GM12872 (cell line): ENCODE data around the gene GSTM5.

ENCODE experiments used
- CTCF ChIP-seq: IDR thresholded peaks from 3 replicates; pipeline ENCODE4 v1.5.1; 2011; ENCODE audit warnings: low read depth, mild to moderate bottlenecking, low read length, moderate library complexity; ENCODE audit not compliant: insufficient read depth

GSTM5 gene

GRCh38 chr1:109728870-109729269 is 16.8 kb downstream of the GSTM5 start:
- no peak for TF ChIP-seq CTCF

- no peak for TF ChIP-seq CTCF
Measured at GRCh38 chr1:109730666-109731065, 18.6 kb downstream of the GSTM5 start.

GRCh38 chr1:109732390-109732881 is 20.4 kb downstream of the GSTM5 start:
- TF ChIP-seq CTCF: no peak

- no peak for TF ChIP-seq CTCF
Measured at GRCh38 chr1:109733236-109733870, 21.3 kb downstream of the GSTM5 start.

- TF ChIP-seq CTCF: no peak
Measured at GRCh38 chr1:109739738-109740614, 27.9 kb downstream of the GSTM5 start.

- no peak for TF ChIP-seq CTCF
Measured at GRCh38 chr1:109740615-109741373, 28.7 kb downstream of the GSTM5 start, which contains the start of gene GSTM3. TSS of gene GSTM3 (minus strand) at chr1:109741038. CDS start at chr1:109740287, 751 bp downstream.

- no peak for TF ChIP-seq CTCF
Measured at GRCh38 chr1:109749221-109749620, 37.2 kb downstream of the GSTM5 start.
